ENCODE data around the gene CNGA2.

Gene CNGA2

GRCh38 chrX:151712253-151712652 is 22.3 kb upstream of the CNGA2 start:
- DNase-seq (ENCODE audit: low read depth): no peak

GRCh38 chrX:151713849-151714248 is 20.7 kb upstream of the CNGA2 start:
- no peak for DNase-seq (ENCODE audit: low read depth)

GRCh38 chrX:151714362-151714761 is 20.2 kb upstream of the CNGA2 start:
- no peak for DNase-seq (ENCODE audit: low read depth)

GRCh38 chrX:151715752-151716151 is 18.8 kb upstream of the CNGA2 start, which contains the start of gene FATE1:
TSS of gene FATE1 (plus strand) at chrX:151716035. CDS start at chrX:151716120, 85 bp downstream.
- DNase-seq (ENCODE audit: low read depth): no peak

- DNase-seq (ENCODE audit: low read depth): no peak
Measured at GRCh38 chrX:151722241-151722846, 12.2 kb upstream of the CNGA2 start.

GRCh38 chrX:151723156-151723760 is 11.3 kb upstream of the CNGA2 start:
- DNase-seq (ENCODE audit: low read depth): no peak

- DNase-seq (ENCODE audit: low read depth): no peak
Measured at GRCh38 chrX:151724563-151725337, 9.8 kb upstream of the CNGA2 start.

- DNase-seq (ENCODE audit: low read depth): no peak
Measured at GRCh38 chrX:151725338-151725614, 9.3 kb upstream of the CNGA2 start.

- no peak for DNase-seq (ENCODE audit: low read depth)
Measured at GRCh38 chrX:151726751-151727150, 7.8 kb upstream of the CNGA2 start.

- no peak for DNase-seq (ENCODE audit: low read depth)
Measured at GRCh38 chrX:151727346-151727745, 7.2 kb upstream of the CNGA2 start.

GRCh38 chrX:151729056-151729725 is 5.4 kb upstream of the CNGA2 start:
- DNase-seq (ENCODE audit: low read depth): no peak

GRCh38 chrX:151735219-151735618 is 673 bp downstream of the CNGA2 start:
- no peak for DNase-seq (ENCODE audit: low read depth)

- no peak for DNase-seq (ENCODE audit: low read depth)
Measured at GRCh38 chrX:151736685-151737084, 2.1 kb downstream of the CNGA2 start.

GRCh38 chrX:151737494-151737893 is 2.9 kb downstream of the CNGA2 start:
- no peak for DNase-seq (ENCODE audit: low read depth)

GRCh38 chrX:151738751-151739150 is 4.2 kb downstream of the CNGA2 start:
- DNase-seq (ENCODE audit: low read depth): no peak

- no peak for DNase-seq (ENCODE audit: low read depth)
Measured at GRCh38 chrX:151741606-151742005, 7.1 kb downstream of the CNGA2 start.

- DNase-seq (ENCODE audit: low read depth): no peak
Measured at GRCh38 chrX:151742311-151742710, 7.8 kb downstream of the CNGA2 start.

GRCh38 chrX:151743651-151744470 is 9.3 kb downstream of the CNGA2 start:
- no peak for DNase-seq (ENCODE audit: low read depth)

- no peak for DNase-seq (ENCODE audit: low read depth)
Measured at GRCh38 chrX:151745651-151746050, 11.1 kb downstream of the CNGA2 start.

GRCh38 chrX:151746502-151746901 is 12.0 kb downstream of the CNGA2 start:
- no peak for DNase-seq (ENCODE audit: low read depth)

- no peak for DNase-seq (ENCODE audit: low read depth)
Measured at GRCh38 chrX:151750511-151750910, 16.0 kb downstream of the CNGA2 start.

- DNase-seq (ENCODE audit: low read depth): no peak
Measured at GRCh38 chrX:151752847-151753246, 18.3 kb downstream of the CNGA2 start.
